GM20000 (cell line): ENCODE measurements around the gene EVI5.

Experiments
- DNase-seq: peaks from one replicate; pipeline ENCODE4 v3.0.0; 2012; ENCODE audit warnings: low spot score
- TF ChIP-seq, protein P1 (sequence below): IDR thresholded peaks from 2 replicates; pipeline ENCODE4 v1.5.1; 2012; ENCODE audit warnings: mild to moderate bottlenecking, control low read depth; ENCODE audit errors: extremely low read depth, missing control alignments

The EVI5 gene

DNA sequence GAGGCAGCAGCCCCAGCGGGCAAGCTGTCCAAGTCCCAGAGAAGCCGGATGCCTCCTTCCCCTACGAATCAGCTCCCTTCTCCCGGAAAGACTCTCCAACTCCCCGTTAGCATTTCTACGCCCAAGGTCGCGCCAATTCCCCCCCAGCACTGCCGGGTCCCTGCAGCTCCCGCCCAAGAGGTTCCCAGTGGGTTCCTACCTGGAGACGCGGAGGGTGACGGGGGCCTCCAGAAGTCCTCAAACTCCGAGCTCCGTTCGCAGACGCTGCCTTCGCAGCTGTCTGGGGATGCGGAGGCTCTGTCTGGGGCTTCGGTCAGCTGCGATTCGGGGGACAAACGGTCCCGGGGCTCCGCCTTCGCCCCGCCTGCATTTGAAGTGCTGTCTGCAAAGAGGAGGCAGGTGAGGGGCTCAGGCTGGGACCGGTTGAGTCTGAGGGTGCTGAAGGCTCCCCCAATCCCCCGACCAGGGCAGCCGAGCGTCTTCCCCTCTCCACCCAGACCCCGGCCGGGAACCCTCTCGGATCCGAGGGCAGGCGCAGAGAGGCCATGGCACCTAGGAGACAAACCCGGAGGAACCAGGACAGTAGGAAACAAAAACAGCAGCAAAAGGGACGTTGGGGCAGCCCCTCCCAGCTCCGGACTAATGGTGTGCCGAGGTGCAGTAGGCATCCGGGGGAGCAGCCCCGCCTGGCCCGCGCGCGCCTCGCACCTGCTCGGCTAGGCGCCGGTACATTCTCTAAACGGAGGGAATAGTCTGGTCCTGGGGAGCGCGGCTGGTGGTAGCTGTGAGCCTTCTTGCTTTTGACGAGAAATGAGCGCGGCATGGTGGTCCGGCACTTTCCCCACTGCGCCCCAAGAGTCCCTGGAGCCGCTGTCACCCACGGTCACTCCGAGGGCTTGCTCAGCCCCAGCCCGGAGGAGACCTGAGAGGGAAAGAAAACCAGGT, 302.0 kb downstream of the EVI5 start:
- DNase-seq: peak; percentile 61

DNA sequence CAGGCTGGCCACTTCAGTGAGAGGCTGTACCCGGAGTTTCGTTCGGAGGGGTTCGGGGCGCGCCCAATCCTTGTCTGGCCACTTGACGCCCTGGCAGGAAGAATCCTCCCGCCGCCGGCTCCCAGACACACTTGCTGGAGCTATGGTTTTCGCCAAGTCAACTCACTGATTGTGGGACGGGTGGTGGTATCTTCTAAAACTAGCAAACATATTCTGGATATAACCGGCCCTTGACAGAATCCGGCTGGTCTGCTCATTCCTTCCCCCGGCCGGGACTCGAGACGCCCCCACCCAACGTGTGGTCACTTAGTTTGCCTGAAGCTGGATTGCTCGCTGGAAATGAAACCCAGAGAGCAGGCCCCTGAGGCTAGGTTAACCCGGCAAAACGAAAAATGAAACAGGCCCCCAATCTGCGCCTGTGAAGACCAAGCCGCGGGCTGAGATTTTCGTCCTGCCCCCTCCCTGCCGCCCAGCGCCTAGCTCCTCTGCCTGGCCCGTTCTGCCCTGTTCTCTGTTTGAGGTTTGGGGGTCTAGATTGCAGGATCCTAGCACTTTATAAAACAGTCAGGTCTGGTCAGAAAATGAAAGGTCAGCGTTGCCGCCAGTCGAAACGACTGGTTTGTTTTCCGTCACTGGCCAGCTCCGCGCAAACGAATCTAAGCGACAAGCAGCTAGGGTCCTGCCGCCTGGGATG, 302.8 kb downstream of the EVI5 start:
- TF ChIP-seq, protein P1, sequence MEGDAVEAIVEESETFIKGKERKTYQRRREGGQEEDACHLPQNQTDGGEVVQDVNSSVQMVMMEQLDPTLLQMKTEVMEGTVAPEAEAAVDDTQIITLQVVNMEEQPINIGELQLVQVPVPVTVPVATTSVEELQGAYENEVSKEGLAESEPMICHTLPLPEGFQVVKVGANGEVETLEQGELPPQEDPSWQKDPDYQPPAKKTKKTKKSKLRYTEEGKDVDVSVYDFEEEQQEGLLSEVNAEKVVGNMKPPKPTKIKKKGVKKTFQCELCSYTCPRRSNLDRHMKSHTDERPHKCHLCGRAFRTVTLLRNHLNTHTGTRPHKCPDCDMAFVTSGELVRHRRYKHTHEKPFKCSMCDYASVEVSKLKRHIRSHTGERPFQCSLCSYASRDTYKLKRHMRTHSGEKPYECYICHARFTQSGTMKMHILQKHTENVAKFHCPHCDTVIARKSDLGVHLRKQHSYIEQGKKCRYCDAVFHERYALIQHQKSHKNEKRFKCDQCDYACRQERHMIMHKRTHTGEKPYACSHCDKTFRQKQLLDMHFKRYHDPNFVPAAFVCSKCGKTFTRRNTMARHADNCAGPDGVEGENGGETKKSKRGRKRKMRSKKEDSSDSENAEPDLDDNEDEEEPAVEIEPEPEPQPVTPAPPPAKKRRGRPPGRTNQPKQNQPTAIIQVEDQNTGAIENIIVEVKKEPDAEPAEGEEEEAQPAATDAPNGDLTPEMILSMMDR: no peak
- peak; percentile 65 for DNase-seq

More for the DNA sequence above, 302.0 kb downstream of the EVI5 start:
- TF ChIP-seq, protein P1: no peak

DNA sequence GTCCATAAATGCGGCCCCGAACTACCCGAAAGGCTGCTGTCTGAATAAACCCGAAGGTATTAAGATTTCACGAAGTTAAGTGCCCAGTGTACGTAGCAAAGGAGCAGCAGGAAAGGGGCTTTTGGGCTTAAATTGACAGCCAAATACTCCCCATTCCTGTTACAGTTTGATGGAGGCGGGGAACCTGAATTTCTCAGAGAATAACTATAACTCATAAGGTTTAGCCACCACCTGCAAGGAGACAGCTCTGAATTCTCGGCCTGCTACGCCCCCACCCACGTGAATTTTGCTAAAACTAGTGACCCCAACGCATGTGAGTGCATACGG, 303.3 kb downstream of the EVI5 start:
- TF ChIP-seq, protein P1: no peak
- no peak for DNase-seq

DNA sequence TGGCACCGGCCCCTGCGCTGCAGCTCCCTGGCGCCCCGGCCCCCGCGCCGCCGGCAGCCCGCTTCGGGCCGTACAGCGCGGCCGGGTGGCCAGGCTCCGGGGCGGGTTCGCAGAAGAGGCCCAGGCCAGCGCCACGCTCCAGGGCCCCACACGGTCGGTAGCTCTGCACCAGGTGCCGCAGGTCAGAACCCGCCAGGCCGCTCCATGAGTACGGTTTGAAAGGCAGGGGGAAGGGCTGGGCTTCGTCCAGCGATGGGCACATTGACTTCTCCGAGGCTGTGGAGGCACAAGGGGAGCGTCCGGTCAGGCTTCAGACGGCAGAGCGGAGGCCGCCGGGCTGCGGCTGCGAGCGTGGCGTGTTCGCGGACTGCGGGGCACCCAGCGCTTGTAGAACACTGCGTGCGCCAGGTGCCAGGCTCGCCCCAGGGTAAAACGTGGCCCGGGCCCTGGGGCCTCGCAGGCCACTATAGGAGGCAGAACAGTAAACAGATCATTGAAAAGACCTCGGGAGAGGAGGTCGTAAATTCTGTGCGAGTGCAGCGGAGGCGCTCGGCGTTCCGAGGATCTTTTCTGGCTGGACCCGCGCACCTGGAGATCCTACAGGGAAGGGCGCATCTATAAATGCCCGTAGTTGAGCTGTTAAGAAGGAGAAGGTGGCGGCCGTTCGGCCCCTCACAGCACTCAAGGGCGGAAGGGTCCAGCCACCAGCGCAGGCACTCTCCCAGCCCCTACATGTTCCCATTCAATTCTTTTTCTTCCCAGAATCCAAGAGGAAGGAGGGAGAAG, 303.9 kb downstream of the EVI5 start:
- TF ChIP-seq, protein P1: no peak
- DNase-seq: no peak

DNA sequence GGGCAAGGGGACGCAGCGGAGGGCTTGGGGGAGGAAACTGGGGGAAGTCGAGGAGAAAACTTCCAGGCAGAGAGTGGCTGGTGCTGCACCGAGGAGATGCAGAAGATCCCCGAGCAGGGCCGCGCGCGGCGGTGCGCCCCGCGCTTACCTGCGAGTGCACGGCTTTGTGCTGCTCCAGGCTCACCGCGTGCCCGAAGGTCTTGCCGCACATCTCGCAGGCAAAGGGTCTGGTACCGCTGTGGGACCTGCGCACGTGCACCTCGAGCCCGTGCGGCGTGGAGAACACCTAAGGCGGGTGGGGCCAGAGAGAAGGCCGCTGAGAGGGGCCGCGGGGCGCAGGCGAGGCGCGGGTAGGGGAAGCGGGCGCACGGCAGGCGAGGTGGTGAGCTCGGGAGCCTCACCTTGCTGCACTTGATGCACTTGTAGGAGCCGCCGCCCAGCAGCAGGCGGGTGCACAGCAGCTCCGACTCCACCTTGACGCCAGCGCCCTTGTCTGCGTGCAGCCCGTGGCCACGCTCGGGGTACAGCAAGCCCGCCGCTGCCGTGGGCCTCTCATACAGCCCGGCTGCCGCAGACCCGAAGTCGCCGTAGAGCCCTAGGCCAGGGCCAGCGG, 304.6 kb downstream of the EVI5 start:
- TF ChIP-seq, protein P1: no peak
- DNase-seq: no peak

DNA sequence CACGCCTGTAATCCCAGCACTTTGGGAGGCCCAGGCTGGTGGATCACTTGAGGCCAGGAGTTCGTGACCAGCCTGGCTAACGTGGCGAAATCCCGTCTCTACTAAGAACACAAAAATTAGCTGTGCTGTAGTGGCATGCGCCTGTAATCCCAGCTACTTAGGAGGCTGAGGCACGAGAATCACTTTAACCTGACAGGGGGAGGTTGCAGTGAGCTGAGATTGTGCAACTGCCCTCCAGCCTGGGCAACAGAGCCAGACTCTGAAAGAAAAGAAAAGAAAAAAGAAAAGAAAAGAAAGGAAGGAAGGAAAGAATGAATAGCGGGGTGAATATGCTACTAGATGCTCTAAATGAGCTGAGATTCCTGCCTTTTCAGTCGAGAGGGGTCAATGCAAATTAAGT, 305.3 kb downstream of the EVI5 start:
- no peak for DNase-seq
- TF ChIP-seq, protein P1: no peak

DNA sequence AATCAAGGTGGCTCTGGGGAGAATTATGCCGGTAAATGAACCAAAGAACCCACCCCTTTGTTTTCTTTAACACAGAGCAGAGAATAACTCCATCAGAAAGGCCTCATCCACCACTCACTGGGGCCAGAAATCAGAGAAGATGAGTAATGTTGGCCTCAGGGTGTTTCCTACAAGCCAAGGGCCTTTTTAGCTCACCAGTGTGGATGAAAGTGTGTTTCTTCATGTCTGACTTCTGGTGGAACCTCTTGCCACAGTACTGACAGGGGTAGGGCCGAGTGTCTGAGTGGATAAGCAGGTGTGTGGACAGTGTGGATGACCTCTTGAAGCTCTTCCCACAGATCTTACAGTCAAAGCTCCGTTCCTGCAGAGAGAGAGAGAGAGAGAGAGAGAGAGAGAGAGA, 306.5 kb downstream of the EVI5 start:
- no peak for DNase-seq
- TF ChIP-seq, protein P1: no peak
